Cardiac fibroblast (primary cell): ENCODE data around the gene IL13RA1.

ENCODE experiments used
- DNase-seq, 2 donors: peaks; one replicate each; pipeline versions ENCODE4 v3.0.0 to v3.0.0-alpha.2; 2010; ENCODE audit warnings: low read depth in 2 of 2
- H3K4me3 ChIP-seq, 2 donors: replicated peaks in 1 of 2; 1 replicate in 1 of 2; 2 replicates in 1 of 2; pipeline ENCODE4 v1.5.1; 2011; ENCODE audit warnings: low read depth in 2 of 2, low read length in 2 of 2, mild to moderate bottlenecking in 2 of 2, moderate library complexity in 1 of 2
- TF ChIP-seq, protein P1 (sequence below): IDR thresholded peaks from one replicate; pipeline ENCODE4 v1.5.1; 2011; ENCODE audit warnings: low read depth, mild to moderate bottlenecking, low read length, inconsistent platforms

IL13RA1 gene

DNA sequence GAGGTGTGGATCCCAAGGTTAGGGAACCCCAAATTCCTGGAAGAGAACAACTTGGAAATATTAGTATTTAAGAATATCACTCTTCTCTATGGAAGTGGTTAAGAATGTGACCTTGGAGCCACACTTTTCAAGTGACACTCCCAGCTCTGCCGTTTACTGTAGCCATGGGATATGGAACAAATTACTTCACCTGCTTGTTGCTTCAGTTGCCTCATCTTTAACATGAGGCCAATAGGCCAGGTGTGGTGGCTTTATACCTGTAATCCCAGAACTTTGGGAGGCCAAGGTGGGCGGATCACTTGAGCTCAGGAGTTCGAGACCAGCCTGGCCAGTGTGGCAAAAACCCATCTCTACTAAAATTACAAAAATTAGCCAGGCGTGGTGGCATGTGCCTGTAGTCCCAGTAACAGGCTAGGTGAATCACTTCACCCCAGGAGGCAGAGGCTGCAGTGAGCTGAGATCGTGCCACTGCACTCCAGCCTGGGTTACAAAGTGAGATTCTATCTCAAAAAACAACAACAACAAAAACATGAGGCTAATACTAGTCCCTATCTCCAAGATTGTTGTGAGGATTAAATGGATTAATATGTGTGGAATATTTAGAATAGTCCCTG is 13.0 kb downstream of the IL13RA1 start:
- no peak overlapping the region for H3K4me3 ChIP-seq
- TF ChIP-seq, protein P1, sequence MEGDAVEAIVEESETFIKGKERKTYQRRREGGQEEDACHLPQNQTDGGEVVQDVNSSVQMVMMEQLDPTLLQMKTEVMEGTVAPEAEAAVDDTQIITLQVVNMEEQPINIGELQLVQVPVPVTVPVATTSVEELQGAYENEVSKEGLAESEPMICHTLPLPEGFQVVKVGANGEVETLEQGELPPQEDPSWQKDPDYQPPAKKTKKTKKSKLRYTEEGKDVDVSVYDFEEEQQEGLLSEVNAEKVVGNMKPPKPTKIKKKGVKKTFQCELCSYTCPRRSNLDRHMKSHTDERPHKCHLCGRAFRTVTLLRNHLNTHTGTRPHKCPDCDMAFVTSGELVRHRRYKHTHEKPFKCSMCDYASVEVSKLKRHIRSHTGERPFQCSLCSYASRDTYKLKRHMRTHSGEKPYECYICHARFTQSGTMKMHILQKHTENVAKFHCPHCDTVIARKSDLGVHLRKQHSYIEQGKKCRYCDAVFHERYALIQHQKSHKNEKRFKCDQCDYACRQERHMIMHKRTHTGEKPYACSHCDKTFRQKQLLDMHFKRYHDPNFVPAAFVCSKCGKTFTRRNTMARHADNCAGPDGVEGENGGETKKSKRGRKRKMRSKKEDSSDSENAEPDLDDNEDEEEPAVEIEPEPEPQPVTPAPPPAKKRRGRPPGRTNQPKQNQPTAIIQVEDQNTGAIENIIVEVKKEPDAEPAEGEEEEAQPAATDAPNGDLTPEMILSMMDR, result no peak
- DNase-seq, result no peak

DNA sequence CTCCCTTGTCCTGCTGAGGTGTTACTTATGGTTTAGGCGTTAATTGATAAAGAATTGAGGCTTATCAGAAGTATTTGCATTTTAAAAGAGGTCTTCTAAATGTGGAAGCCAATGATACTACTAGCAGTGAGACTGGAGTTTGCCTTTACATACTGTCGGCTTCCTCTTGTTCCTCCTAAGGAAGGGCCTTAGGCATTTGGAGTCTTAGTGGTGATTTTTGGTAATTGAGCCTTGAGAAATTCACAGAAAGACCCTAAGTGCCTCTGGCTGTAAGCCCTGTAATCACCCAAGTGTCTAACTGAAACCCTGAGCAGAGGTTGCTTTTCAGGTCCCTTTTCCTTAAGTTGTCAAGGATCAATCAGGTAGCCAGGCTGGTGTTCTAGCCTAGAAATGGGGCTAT is 14.8 kb downstream of the IL13RA1 start:
- no peak for DNase-seq
- TF ChIP-seq, protein P1, result no peak
- no peak overlapping the region for H3K4me3 ChIP-seq

DNA sequence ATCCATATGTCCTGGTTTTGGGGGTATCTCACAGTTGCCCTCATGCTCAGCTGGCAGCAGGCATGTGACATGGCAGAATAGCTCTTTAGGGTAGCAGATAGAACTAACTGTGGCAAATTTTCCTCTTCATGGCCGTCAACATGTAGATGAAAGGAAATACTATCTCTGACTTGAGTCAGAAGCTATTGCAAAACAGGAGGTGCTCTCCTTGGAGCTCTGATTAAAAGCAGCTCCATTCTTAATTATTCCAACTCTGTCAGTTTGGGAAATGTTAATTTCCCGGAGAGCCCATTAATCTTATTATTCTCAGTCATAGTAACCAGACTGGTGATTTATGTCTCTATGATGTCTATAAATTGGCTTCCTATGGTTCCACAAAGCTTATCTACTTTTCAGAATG is 18.2 kb downstream of the IL13RA1 start:
- DNase-seq, result peak; percentile 22 to 24
- H3K4me3 ChIP-seq, result no peak overlapping the region
- TF ChIP-seq, protein P1, result no peak

DNA sequence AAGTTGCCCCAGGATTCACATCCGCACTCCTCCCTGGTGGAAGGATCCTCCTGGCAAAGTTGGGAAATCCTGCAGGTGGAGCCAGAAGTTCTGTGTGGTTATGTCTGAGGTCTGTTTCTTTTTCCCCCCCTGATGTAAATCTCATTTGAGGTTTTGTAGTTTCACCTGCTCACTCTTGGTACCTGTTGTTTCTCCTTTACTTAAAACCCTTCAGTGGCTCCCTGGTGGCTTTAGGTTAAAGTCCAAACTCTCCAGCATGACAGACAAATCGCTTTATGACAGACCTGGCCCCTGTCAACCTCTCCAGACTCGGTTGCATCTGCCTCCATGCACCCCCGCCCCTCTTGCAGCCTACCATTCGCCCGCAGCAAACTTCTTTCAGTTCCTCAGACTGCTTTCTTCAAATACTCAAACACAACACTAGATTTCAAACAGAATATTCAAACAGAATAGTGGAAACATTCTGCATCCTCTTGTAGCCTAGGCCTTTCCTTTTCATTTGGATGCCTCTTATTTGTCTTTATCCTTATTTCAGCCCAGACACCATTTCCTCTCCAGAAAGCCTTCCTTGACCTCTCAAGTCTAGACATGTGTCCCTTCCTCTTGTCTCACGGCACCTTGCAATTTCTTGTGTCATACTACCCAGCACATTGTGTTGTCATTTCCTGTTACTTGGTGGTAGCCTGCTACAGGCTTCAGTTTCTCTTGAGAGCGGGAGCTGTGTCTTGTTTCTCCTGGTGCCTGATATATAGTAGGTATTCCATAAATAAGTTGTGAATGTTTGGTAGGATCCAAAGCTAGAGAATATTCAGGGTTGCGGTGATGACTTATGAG is 24.8 kb downstream of the IL13RA1 start:
- DNase-seq, result peak in 1 of 2 donors; percentile 21
- no peak overlapping the region for H3K4me3 ChIP-seq
- TF ChIP-seq, protein P1, result no peak

DNA sequence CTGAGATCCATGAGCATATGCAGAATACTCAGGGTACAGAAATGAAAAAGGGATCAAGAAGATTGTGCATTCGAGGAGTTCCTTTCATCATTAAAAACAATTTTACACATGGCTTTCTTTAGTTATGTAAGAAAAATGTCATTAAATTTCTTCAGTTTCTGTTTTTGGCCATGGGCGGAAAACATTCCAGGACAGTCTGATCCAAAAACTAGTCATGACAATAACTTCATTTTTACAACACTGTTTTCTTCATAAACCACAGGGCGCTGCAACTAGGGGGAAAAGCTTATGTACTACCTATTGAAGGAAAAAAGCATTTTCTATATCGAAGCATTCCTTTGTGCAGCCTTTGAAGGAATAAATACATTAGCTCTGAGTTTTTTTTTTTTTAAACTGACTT is 28.2 kb downstream of the IL13RA1 start:
- H3K4me3 ChIP-seq, result no peak overlapping the region
- peak in 1 of 2 donors; percentile 5 for DNase-seq
- TF ChIP-seq, protein P1, result no peak

DNA sequence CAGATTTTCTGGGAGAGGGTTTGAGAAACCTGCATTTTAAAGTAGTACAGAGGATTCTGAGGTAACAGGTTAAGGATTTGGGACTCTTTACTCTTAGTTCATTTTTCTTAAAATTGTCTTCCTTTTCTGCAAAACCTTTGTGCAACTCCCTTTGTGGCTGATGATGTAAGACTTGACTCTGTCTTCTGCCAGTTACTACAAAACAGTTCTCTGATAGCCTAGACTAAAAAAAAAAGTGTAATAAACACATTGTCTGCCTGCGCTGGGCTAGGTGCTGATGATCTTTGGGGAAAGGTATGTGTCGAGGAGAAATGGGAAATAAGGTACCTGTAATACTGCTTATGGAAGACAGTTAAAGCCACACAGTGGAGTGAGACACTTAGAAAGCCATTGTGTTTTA is 28.7 kb downstream of the IL13RA1 start:
- no peak overlapping the region for H3K4me3 ChIP-seq
- DNase-seq, result peak; percentile 23 to 31
- TF ChIP-seq, protein P1, result no peak
